Measurements from ENCODE around the gene TXNDC17. TPM values are rescaled to one million over a fixed set of nuclear protein-coding genes. Genes with fewer than 3 reads are reported as not detected.

TXNDC17 gene
- total RNA-seq, 6 experiments from 2014 or later = 50.4 to 204 (median 72.1) TPM

DNA sequence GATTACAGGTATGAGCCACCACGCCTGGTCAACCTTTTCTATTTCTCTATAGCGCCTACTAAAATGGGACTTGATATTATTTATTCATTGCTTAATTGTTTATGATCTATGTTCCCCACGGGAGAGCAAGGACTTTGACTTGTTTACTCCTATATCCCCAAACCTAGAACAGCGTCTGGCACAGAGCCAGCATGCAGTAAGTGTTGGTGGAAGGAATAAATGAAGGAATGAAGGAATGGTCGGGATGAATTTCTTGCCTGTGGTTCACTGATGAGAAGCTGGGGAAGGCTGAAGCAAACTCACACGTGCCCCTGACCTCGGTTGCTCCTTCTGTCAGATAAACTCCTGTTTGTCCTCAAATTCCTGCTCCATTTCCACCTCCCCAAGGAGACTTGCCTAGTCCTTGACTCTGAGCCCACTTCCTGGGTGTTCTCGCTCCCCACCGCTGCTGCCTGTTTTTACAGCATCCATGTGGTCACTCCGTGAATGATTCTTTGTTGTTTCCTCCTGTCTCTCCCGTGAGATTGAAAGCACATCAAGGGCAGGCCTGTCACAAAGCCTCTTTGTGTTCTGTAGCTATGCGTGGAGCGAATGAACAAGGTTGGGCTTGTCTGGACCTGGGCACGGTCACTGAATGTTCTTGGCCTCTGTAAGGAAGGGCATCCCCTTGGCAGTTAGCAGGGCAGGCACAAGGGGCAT is 28.0 kb downstream of the TXNDC17 start:
- 72% methylated on average over 12 of the region's 14 CpGs for WGBS (ENCODE audit: insufficient coverage, low coverage, low lambda C conversion rate, missing lambda C conversion rate)
- Histone ChIP-seq H3K27ac (no peak overlapping the region), H3K4me3 (no peak overlapping the region), H3K4me1 (peaks cover 0 to 13% (median 0%) of the 10 kb centered on the region in 4 donors), H3K27me3 (no peaks in the 10 kb centered on the region), H3K36me3 (no peaks in the 10 kb centered on the region), H3K9me3 (no peaks in the 10 kb centered on the region)
- no peak for TF ChIP-seq POLR2A (IDR thresholded peaks at IDR 0.05)
- TF ChIP-seq, protein P1, sequence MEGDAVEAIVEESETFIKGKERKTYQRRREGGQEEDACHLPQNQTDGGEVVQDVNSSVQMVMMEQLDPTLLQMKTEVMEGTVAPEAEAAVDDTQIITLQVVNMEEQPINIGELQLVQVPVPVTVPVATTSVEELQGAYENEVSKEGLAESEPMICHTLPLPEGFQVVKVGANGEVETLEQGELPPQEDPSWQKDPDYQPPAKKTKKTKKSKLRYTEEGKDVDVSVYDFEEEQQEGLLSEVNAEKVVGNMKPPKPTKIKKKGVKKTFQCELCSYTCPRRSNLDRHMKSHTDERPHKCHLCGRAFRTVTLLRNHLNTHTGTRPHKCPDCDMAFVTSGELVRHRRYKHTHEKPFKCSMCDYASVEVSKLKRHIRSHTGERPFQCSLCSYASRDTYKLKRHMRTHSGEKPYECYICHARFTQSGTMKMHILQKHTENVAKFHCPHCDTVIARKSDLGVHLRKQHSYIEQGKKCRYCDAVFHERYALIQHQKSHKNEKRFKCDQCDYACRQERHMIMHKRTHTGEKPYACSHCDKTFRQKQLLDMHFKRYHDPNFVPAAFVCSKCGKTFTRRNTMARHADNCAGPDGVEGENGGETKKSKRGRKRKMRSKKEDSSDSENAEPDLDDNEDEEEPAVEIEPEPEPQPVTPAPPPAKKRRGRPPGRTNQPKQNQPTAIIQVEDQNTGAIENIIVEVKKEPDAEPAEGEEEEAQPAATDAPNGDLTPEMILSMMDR (IDR thresholded peaks at IDR 0.05) = no peak
- ATAC-seq = no peak
- no peak for DNase-seq
- intact Hi-C loops (cut with DNase I) = loop anchor here in 1 of 2 donors (10.0 kb wide), 1 partner anchor 336 kb away; no protein-coding TSS in a partner anchor

DNA sequence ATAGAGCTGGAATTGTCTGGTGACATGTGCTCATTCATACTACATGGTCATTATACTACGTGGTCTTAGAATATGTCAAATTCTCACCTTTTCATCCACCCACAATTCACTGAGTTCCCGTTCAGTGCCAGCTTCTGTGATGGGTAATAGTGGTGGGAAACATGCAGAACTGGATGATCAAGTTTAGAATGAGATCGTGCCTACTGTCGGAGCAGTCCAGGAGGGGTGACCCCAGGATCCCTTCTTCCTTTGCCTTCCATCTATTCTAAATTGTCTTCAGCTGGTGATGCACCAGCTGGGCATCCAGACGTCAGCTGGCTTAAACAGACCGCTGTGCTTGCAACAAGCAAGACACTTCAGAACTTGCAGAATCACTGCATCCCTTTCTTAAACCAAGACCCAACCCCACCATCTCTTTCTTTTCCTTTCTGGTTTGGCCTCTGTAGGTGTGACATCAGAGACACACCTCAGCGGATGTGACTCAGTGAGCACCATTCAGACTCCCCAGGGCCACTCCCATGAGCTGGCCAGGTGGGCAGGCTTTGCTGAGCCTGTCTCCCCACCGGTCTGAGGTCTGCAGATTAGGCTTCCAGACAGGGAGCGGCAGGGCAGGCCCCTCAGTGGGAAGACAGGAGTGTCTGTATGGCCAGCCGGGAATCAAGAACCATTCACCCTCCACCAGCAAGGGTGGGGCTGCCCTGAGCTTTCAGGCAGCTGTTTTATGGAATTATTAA is 28.8 kb downstream of the TXNDC17 start:
- no peak for ATAC-seq
- Histone ChIP-seq H3K27me3 (no peaks in the 10 kb centered on the region), H3K4me1 (peaks cover 0 to 13% (median 0%) of the 10 kb centered on the region in 4 donors), H3K27ac (no peak overlapping the region), H3K4me3 (no peak overlapping the region), H3K9me3 (no peaks in the 10 kb centered on the region), H3K36me3 (no peaks in the 10 kb centered on the region)
- TF ChIP-seq, protein P1 (IDR thresholded peaks at IDR 0.05) = no peak
- TF ChIP-seq POLR2A (IDR thresholded peaks at IDR 0.05) = no peak
- 86% methylated on average over 7 of the region's 10 CpGs for WGBS (ENCODE audit: insufficient coverage, low coverage, low lambda C conversion rate, missing lambda C conversion rate)
- no peak for DNase-seq
- intact Hi-C loops (cut with DNase I) = loop anchor here in 1 of 2 donors (10.0 kb wide), 1 partner anchor 335 kb away; no protein-coding TSS in a partner anchor

DNA sequence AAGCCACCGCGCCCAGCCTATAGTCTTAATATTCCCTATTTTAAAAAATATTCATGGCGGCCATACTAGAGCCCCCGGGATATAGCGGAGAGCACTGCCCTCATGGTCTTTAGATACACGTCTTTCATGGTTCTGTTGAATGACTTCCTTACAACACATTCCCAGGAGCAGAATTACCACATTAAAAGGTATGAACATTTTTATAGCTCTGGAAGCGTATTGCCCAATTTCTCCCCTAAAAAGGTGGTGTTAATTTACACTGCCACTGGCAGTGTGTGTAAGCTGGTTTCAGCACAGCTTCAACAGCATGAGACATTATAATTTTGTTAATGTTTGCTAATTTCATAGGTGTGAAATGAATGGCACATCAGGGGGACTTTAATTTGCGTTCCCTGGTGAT is 29.7 kb downstream of the TXNDC17 start:
- no peak for TF ChIP-seq POLR2A (IDR thresholded peaks at IDR 0.05)
- TF ChIP-seq, protein P1 (IDR thresholded peaks at IDR 0.05) = no peak
- H3K4me3 ChIP-seq = no peak overlapping the region
- no peak overlapping the region for H3K27ac ChIP-seq
- WGBS (ENCODE audit: insufficient coverage, low coverage, low lambda C conversion rate, missing lambda C conversion rate) = 93% methylated on average over 8 of the region's 8 CpGs
- ATAC-seq (no peak), DNase-seq (no peak)
- intact Hi-C loops (cut with DNase I) = no loop called here
- peaks cover 0 to 13% (median 0%) of the 10 kb centered on the region in 4 donors for H3K4me1 ChIP-seq
- H3K36me3 ChIP-seq = no peaks in the 10 kb centered on the region
- no peaks in the 10 kb centered on the region for H3K27me3 ChIP-seq
- H3K9me3 ChIP-seq = no peaks in the 10 kb centered on the region

DNA sequence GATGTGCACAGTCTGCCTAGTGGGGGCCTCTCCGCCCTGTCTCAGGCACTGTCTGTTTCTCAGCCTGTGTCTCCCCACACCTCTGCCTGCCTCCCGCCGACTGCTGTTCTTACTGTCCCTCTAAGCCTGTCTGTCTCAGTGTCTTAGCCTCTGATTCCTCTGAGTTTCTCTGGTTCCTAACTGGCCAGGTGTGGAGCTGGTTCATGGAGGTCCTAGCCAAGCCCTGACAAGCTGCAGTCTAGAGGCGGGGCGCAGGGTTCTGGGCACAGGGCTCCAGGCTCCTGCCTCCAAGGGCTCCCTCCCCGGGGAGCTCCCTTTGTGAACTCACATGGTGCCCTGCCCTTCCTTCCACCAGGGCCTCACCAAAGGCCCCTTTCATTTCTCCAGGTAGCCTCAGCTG is 30.1 kb downstream of the TXNDC17 start:
- ATAC-seq (no peak), DNase-seq (no peak)
- Histone ChIP-seq H3K9me3 (no peaks in the 10 kb centered on the region), H3K36me3 (no peaks in the 10 kb centered on the region), H3K27me3 (no peaks in the 10 kb centered on the region), H3K4me3 (no peak overlapping the region), H3K4me1 (peaks cover 0 to 13% (median 0%) of the 10 kb centered on the region in 4 donors), H3K27ac (no peak overlapping the region)
- WGBS (ENCODE audit: insufficient coverage, low coverage, low lambda C conversion rate, missing lambda C conversion rate) = 90% methylated on average over 3 of the region's 6 CpGs
- intact Hi-C loops (cut with DNase I) = no loop called here
- no peak for TF ChIP-seq POLR2A (IDR thresholded peaks at IDR 0.05)
- TF ChIP-seq, protein P1 (IDR thresholded peaks at IDR 0.05) = no peak
